SK-N-SH treated with all-trans-retinoic acid at 6 μM for 48 hours (cell line): ENCODE results near the gene CD8B.

ENCODE experiments used
- ATAC-seq: fragments of 200-7000 bp; cut with Tn5 transposase; 3 replicates; pipeline ENCODE4 v1.9.1; 2020; ENCODE audit warnings: mild to moderate bottlenecking, moderate library complexity
- ARNTL ChIP-seq: fragments of 450-650 bp; formaldehyde crosslinking; IDR thresholded peaks from 2 replicates; pipeline ENCODE4 v1.5.0; 2020; ENCODE audit warnings: low read depth, mild to moderate bottlenecking, moderate library complexity, borderline replicate concordance
- BACH2 ChIP-seq: fragments of 250-450 bp; sonication (Bioruptor Pico); IDR thresholded peaks from 2 replicates; pipeline ENCODE4 v1.9.0; 2021; ENCODE audit warnings: mild to moderate bottlenecking, borderline replicate concordance
- CSDC2 ChIP-seq: fragments of 250-450 bp; sonication (Bioruptor Pico); IDR thresholded peaks from 2 replicates; pipeline ENCODE4 v1.5.0; 2020; ENCODE audit warnings: mild to moderate bottlenecking, moderate library complexity
- CSRNP3 ChIP-seq: fragments of 250-450 bp; sonication (Bioruptor Pico); IDR thresholded peaks from 2 replicates; pipeline ENCODE4 v1.5.1; 2021; ENCODE audit warnings: mild to moderate bottlenecking, moderate library complexity
- ESRRG ChIP-seq: fragments of 250-450 bp; sonication (Bioruptor Pico); IDR thresholded peaks from 2 replicates; pipeline ENCODE4 v1.6.1; 2021; ENCODE audit warnings: mild to moderate bottlenecking
- GLIS3 ChIP-seq: fragments of 250-450 bp; sonication (Bioruptor Pico); IDR thresholded peaks from 2 replicates; pipeline ENCODE4 v1.5.0; 2020; ENCODE audit warnings: mild to moderate bottlenecking, moderate library complexity
- ISL1 ChIP-seq: fragments of 250-450 bp; sonication (Bioruptor Pico); IDR thresholded peaks from 2 replicates; pipeline ENCODE4 v2.1.2; 2022; ENCODE audit warnings: mild to moderate bottlenecking, moderate library complexity
- OSR1 ChIP-seq: fragments of 250-450 bp; sonication (Bioruptor Pico); IDR thresholded peaks from 2 replicates; pipeline ENCODE4 v1.8.0; 2022; ENCODE audit warnings: moderate library complexity, mild to moderate bottlenecking, inconsistent platforms
- PATZ1 ChIP-seq: fragments of 250-450 bp; sonication (Bioruptor Pico); IDR thresholded peaks from 2 replicates; pipeline ENCODE4 v1.8.0; 2020; ENCODE audit warnings: mild to moderate bottlenecking, moderate library complexity, borderline replicate concordance
- PPARA ChIP-seq: fragments of 250-450 bp; sonication (Bioruptor Pico); IDR thresholded peaks from 2 replicates; pipeline ENCODE4 v1.5.0; 2020; ENCODE audit warnings: mild to moderate bottlenecking, borderline replicate concordance
- RARB ChIP-seq: fragments of 250-450 bp; sonication (Bioruptor Pico); IDR thresholded peaks from 2 replicates; pipeline ENCODE4 v1.8.0; 2021; ENCODE audit warnings: mild to moderate bottlenecking, moderate library complexity
- SNAI2 ChIP-seq: fragments of 250-450 bp; sonication (Bioruptor Pico); IDR thresholded peaks from 2 replicates; pipeline ENCODE4 v1.5.0; 2020; ENCODE audit warnings: mild to moderate bottlenecking, moderate library complexity
- TCF4 ChIP-seq: fragments of 250-450 bp; sonication (Bioruptor Pico); IDR thresholded peaks from 2 replicates; pipeline ENCODE4 v1.8.0; 2021; ENCODE audit warnings: mild to moderate bottlenecking, moderate library complexity, borderline replicate concordance
- TOX ChIP-seq: fragments of 250-450 bp; sonication (Bioruptor Pico); IDR thresholded peaks from 2 replicates; pipeline ENCODE4 v1.8.0; 2021; ENCODE audit warnings: mild to moderate bottlenecking, moderate library complexity, borderline replicate concordance
- TSHZ2 ChIP-seq: fragments of 250-450 bp; sonication (Bioruptor Pico); IDR thresholded peaks from 2 replicates; pipeline ENCODE4 v1.5.0; 2020; ENCODE audit warnings: mild to moderate bottlenecking, moderate library complexity
- ZC3H10 ChIP-seq: fragments of 250-450 bp; sonication (Bioruptor Pico); IDR thresholded peaks from 2 replicates; pipeline ENCODE4 v1.5.1; 2021; ENCODE audit warnings: mild to moderate bottlenecking, moderate library complexity
- ZFP3 ChIP-seq: fragments of 250-450 bp; sonication (Bioruptor Pico); IDR thresholded peaks from 2 replicates; pipeline ENCODE4 v1.5.0; 2020; ENCODE audit warnings: mild to moderate bottlenecking, moderate library complexity
- ZFP30 ChIP-seq: fragments of 450-650 bp; formaldehyde crosslinking; IDR thresholded peaks from 2 replicates; pipeline ENCODE4 v1.5.0; 2022; ENCODE audit warnings: mild to moderate bottlenecking, moderate library complexity
- ZNF565 ChIP-seq: fragments of 450-650 bp; formaldehyde crosslinking; conservative IDR thresholded peaks from 2 replicates; pipeline ENCODE4 v1.5.0; 2020; ENCODE audit warnings: low read depth, mild to moderate bottlenecking, moderate library complexity
- ZNF8 ChIP-seq: fragments of 450-650 bp; formaldehyde crosslinking; IDR thresholded peaks from 2 replicates; pipeline ENCODE4 v1.5.0; 2020; ENCODE audit warnings: mild to moderate bottlenecking, moderate library complexity
- TF ChIP-seq, protein P1 (sequence below): fragments of 250-450 bp; sonication (Bioruptor Pico); IDR thresholded peaks from 2 replicates; pipeline ENCODE4 v1.5.1; 2020; ENCODE audit warnings: low read depth, mild to moderate bottlenecking, moderate library complexity
- TF ChIP-seq, protein P2 (sequence below): fragments of 250-450 bp; sonication (Bioruptor Pico); IDR thresholded peaks from 2 replicates; pipeline ENCODE4 v1.8.0; 2021; ENCODE audit warnings: low read depth, mild to moderate bottlenecking, moderate library complexity, borderline replicate concordance

Gene CD8B

GRCh38 chr2:86818114-86818801 lies 43.4 kb downstream of the CD8B start:
- TF ChIP-seq ZFP3 = no peak
- no peak for TF ChIP-seq ESRRG (CRISPR knock-in tag)
- no peak for TF ChIP-seq OSR1 (CRISPR knock-in tag)
- no peak for TF ChIP-seq ZC3H10 (CRISPR knock-in tag)
- TF ChIP-seq ZNF565 (CRISPR knock-in tag) = no peak
- TF ChIP-seq, protein P1, sequence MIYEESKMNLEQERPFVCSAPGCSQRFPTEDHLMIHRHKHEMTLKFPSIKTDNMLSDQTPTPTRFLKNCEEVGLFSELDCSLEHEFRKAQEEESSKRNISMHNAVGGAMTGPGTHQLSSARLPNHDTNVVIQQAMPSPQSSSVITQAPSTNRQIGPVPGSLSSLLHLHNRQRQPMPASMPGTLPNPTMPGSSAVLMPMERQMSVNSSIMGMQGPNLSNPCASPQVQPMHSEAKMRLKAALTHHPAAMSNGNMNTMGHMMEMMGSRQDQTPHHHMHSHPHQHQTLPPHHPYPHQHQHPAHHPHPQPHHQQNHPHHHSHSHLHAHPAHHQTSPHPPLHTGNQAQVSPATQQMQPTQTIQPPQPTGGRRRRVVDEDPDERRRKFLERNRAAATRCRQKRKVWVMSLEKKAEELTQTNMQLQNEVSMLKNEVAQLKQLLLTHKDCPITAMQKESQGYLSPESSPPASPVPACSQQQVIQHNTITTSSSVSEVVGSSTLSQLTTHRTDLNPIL (CRISPR knock-in tag) = no peak
- TF ChIP-seq SNAI2 = no peak
- no peak for TF ChIP-seq ARNTL
- no peak for TF ChIP-seq TSHZ2
- TF ChIP-seq PPARA (CRISPR knock-in tag) = no peak
- TF ChIP-seq ZFP30 (CRISPR knock-in tag) = no peak
- no peak for TF ChIP-seq PATZ1 (CRISPR knock-in tag)
- TF ChIP-seq CSDC2 (CRISPR knock-in tag) = no peak
- TF ChIP-seq BACH2 (CRISPR knock-in tag) = no peak
- no peak for TF ChIP-seq ZNF8
- TF ChIP-seq ISL1 (CRISPR knock-in tag) = no peak
- TF ChIP-seq GLIS3 (CRISPR knock-in tag) = no peak
- ATAC-seq = no peak

DNA sequence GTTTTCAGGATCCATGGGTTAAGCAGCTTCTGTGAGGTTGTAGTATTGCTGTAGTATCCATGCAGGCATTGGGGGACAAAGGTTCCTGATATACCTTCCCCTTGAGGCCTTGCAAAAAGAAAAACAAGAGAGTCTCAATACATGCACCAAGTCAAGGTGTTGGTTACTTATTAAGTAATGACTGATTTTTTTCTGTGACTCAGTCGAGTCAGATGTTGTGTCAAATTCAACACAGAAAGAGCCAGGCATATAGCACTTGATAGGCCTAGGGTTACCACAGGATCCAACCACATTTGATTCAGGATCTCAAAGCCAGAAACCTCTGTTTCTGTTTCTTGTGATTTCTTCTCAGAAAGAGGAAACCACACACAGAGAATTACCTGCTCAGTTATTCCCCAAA lies 46.1 kb downstream of the CD8B start:
- no peak for TF ChIP-seq SNAI2
- no peak for TF ChIP-seq ZNF8
- TF ChIP-seq ZNF565 (CRISPR knock-in tag) = no peak
- no peak for TF ChIP-seq ISL1 (CRISPR knock-in tag)
- TF ChIP-seq TCF4 = no peak
- no peak for TF ChIP-seq TOX (CRISPR knock-in tag)
- TF ChIP-seq, protein P2, sequence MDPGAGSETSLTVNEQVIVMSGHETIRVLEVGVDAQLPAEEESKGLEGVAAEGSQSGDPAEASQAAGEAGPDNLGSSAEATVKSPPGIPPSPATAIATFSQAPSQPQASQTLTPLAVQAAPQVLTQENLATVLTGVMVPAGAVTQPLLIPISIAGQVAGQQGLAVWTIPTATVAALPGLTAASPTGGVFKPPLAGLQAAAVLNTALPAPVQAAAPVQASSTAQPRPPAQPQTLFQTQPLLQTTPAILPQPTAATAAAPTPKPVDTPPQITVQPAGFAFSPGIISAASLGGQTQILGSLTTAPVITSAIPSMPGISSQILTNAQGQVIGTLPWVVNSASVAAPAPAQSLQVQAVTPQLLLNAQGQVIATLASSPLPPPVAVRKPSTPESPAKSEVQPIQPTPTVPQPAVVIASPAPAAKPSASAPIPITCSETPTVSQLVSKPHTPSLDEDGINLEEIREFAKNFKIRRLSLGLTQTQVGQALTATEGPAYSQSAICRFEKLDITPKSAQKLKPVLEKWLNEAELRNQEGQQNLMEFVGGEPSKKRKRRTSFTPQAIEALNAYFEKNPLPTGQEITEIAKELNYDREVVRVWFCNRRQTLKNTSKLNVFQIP (CRISPR knock-in tag) = no peak
- TF ChIP-seq, protein P1 (CRISPR knock-in tag) = no peak
- no peak for TF ChIP-seq ARNTL
- no peak for TF ChIP-seq RARB (CRISPR knock-in tag)
- TF ChIP-seq GLIS3 (CRISPR knock-in tag) = no peak
- ATAC-seq = no peak

GRCh38 chr2:86809481-86810121 lies 52.1 kb downstream of the CD8B start:
- no peak for TF ChIP-seq OSR1 (CRISPR knock-in tag)
- no peak for TF ChIP-seq PATZ1 (CRISPR knock-in tag)
- no peak for TF ChIP-seq GLIS3 (CRISPR knock-in tag)
- TF ChIP-seq TOX (CRISPR knock-in tag) = no peak
- TF ChIP-seq ESRRG (CRISPR knock-in tag) = no peak
- no peak for TF ChIP-seq ZNF8
- TF ChIP-seq, protein P1 (CRISPR knock-in tag) = no peak
- no peak for TF ChIP-seq CSRNP3 (CRISPR knock-in tag)
- no peak for ATAC-seq
